Measurements from ENCODE around the gene DNASE1L1.

DNA sequence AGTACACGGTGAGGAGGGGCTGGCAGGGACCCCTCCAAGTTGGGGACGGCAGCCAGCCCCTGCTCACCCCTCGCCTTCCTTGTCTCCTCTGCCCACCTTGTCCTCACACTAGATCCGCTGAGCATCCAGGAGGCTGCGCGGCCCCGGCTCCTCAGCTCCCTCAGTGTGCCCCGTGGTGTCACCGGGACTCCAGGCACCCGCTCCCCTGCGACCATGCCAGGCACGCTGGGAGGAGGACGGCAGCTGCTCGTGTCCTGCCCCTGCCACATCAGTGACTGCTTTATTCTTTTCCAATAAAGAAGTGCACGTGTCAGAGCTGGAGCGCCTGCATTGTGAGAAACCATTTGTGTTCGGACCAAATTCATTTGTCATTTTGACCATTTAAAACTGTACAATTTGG, 41.3 kb upstream of the DNASE1L1 start:
- TF ChIP-seq, protein P1, sequence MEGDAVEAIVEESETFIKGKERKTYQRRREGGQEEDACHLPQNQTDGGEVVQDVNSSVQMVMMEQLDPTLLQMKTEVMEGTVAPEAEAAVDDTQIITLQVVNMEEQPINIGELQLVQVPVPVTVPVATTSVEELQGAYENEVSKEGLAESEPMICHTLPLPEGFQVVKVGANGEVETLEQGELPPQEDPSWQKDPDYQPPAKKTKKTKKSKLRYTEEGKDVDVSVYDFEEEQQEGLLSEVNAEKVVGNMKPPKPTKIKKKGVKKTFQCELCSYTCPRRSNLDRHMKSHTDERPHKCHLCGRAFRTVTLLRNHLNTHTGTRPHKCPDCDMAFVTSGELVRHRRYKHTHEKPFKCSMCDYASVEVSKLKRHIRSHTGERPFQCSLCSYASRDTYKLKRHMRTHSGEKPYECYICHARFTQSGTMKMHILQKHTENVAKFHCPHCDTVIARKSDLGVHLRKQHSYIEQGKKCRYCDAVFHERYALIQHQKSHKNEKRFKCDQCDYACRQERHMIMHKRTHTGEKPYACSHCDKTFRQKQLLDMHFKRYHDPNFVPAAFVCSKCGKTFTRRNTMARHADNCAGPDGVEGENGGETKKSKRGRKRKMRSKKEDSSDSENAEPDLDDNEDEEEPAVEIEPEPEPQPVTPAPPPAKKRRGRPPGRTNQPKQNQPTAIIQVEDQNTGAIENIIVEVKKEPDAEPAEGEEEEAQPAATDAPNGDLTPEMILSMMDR (CRISPR knock-in tag; IDR thresholded peaks at IDR 0.05), result no peak
- TF ChIP-seq HOXD1 (CRISPR knock-in tag; IDR thresholded peaks at IDR 0.05), result no peak
- TF ChIP-seq, protein P2, sequence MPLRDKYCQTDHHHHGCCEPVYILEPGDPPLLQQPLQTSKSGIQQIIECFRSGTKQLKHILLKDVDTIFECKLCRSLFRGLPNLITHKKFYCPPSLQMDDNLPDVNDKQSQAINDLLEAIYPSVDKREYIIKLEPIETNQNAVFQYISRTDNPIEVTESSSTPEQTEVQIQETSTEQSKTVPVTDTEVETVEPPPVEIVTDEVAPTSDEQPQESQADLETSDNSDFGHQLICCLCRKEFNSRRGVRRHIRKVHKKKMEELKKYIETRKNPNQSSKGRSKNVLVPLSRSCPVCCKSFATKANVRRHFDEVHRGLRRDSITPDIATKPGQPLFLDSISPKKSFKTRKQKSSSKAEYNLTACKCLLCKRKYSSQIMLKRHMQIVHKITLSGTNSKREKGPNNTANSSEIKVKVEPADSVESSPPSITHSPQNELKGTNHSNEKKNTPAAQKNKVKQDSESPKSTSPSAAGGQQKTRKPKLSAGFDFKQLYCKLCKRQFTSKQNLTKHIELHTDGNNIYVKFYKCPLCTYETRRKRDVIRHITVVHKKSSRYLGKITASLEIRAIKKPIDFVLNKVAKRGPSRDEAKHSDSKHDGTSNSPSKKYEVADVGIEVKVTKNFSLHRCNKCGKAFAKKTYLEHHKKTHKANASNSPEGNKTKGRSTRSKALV (CRISPR knock-in tag; IDR thresholded peaks at IDR 0.05), result no peak
- TF ChIP-seq HNF4G (IDR thresholded peaks at IDR 0.05; ENCODE audit: borderline replicate concordance, low read depth, low read length), result no peak
- no peak for TF ChIP-seq HNF4G (CRISPR knock-in tag; IDR thresholded peaks at IDR 0.05; ENCODE audit: borderline replicate concordance, low read depth)
- TF ChIP-seq HNRNPL (IDR thresholded peaks at IDR 0.05; ENCODE audit: low read depth, low read length), result no peak
- TF ChIP-seq, protein P3, sequence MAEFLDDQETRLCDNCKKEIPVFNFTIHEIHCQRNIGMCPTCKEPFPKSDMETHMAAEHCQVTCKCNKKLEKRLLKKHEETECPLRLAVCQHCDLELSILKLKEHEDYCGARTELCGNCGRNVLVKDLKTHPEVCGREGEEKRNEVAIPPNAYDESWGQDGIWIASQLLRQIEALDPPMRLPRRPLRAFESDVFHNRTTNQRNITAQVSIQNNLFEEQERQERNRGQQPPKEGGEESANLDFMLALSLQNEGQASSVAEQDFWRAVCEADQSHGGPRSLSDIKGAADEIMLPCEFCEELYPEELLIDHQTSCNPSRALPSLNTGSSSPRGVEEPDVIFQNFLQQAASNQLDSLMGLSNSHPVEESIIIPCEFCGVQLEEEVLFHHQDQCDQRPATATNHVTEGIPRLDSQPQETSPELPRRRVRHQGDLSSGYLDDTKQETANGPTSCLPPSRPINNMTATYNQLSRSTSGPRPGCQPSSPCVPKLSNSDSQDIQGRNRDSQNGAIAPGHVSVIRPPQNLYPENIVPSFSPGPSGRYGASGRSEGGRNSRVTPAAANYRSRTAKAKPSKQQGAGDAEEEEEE (CRISPR knock-in tag; IDR thresholded peaks at IDR 0.05; ENCODE audit: borderline replicate concordance), result no peak
- no peak for TF ChIP-seq SP1 (IDR thresholded peaks at IDR 0.05)
- TF ChIP-seq SP1 (CRISPR knock-in tag; IDR thresholded peaks at IDR 0.05), result no peak
- TF ChIP-seq ATM (IDR thresholded peaks at IDR 0.05; ENCODE audit: borderline replicate concordance), result no peak
- TF ChIP-seq ZNF143 (CRISPR knock-in tag; IDR thresholded peaks at IDR 0.05), result no peak
- TF ChIP-seq BCL3 (CRISPR knock-in tag; IDR thresholded peaks at IDR 0.05), result no peak
- no peak for TF ChIP-seq ESRRA (CRISPR knock-in tag; IDR thresholded peaks at IDR 0.05; ENCODE audit: low read depth)

Measured in HepG2 (cell line).